HG03520 (cell line): ENCODE measurements around the gene ASIP.
"Not testable (repeated sequence)": the region's sequence is repeated elsewhere in the genome, so short reads cannot be mapped to it uniquely, and the experiment has no call there.

ENCODE experiments used
- ATAC-seq: cut with Tn5 transposase; IDR thresholded peaks from one replicate; pipeline ENCODE4 v1.9.1; 2021; ENCODE audit warnings: mild to moderate bottlenecking, moderate library complexity; ENCODE audit not compliant: unreplicated experiment

ASIP gene

GRCh38 chr20:34242015-34242414 lies 792 bp downstream of the ASIP start:
- ATAC-seq = not testable (repeated sequence)

- no peak for ATAC-seq
Observed at GRCh38 chr20:34242879-34243278, 1.7 kb downstream of the ASIP start.

- ATAC-seq = no peak
Observed at GRCh38 chr20:34243377-34243776, 2.2 kb downstream of the ASIP start.

- ATAC-seq = no peak
Observed at GRCh38 chr20:34246126-34246626, 5.0 kb downstream of the ASIP start.

- no peak for ATAC-seq
Observed at GRCh38 chr20:34249291-34249690, 8.1 kb downstream of the ASIP start.

GRCh38 chr20:34250005-34250404 lies 8.8 kb downstream of the ASIP start:
- ATAC-seq = no peak

- no peak for ATAC-seq
Observed at GRCh38 chr20:34251619-34252018, 10.4 kb downstream of the ASIP start.

- ATAC-seq = not testable (repeated sequence)
Observed at GRCh38 chr20:34252431-34253086, 11.3 kb downstream of the ASIP start.

GRCh38 chr20:34254979-34255378 lies 13.8 kb downstream of the ASIP start:
- ATAC-seq = no peak

GRCh38 chr20:34256629-34257124 lies 15.5 kb downstream of the ASIP start:
- no peak for ATAC-seq

GRCh38 chr20:34260208-34260942 lies 19.2 kb downstream of the ASIP start:
- no peak for ATAC-seq

- no peak for ATAC-seq
Observed at GRCh38 chr20:34262488-34263288, 21.5 kb downstream of the ASIP start.

GRCh38 chr20:34263468-34263867 lies 22.2 kb downstream of the ASIP start:
- not testable (repeated sequence) for ATAC-seq

- ATAC-seq = no peak
Observed at GRCh38 chr20:34264141-34264540, 22.9 kb downstream of the ASIP start.

GRCh38 chr20:34268145-34268544 lies 26.9 kb downstream of the ASIP start:
- no peak for ATAC-seq

- ATAC-seq = no peak
Observed at GRCh38 chr20:34268851-34269636, 27.8 kb downstream of the ASIP start.

GRCh38 chr20:34269996-34270627 lies 28.9 kb downstream of the ASIP start:
- ATAC-seq = no peak

GRCh38 chr20:34271956-34272355 lies 30.7 kb downstream of the ASIP start:
- ATAC-seq = no peak

- no peak for ATAC-seq
Observed at GRCh38 chr20:34274694-34275093, 33.5 kb downstream of the ASIP start.

- no peak for ATAC-seq
Observed at GRCh38 chr20:34281177-34281576, 40.0 kb downstream of the ASIP start.
